GM18870 (cell line): ENCODE results near the gene RTKN2.
"Not testable (repeated sequence)": the region's sequence is repeated elsewhere in the genome, so short reads cannot be mapped to it uniquely, and the experiment has no call there.

Experiments used
- ATAC-seq: cut with Tn5 transposase; IDR thresholded peaks from one replicate; pipeline ENCODE4 v1.9.1; 2021; ENCODE audit warnings: moderate library complexity; ENCODE audit not compliant: unreplicated experiment

RTKN2 gene

DNA sequence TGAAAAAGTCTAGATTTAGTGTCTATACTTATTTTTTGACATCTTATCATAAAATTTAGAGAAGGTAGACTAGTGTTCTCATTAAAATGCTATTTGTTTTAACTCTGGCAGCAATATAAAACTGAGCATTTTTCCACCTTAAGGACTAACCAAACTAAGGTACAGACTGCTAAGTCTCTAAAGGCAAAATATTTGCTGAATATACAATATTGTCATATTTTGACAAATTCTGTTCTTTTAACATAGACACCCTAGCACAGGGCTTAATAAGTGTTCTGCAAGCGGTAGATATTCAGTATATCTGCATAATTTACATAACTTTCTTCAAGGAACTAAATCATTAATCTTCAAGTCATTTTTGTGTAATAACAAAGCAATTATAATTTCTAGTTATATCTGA, 8.6 kb downstream of the RTKN2 start:
- ATAC-seq = no peak

DNA sequence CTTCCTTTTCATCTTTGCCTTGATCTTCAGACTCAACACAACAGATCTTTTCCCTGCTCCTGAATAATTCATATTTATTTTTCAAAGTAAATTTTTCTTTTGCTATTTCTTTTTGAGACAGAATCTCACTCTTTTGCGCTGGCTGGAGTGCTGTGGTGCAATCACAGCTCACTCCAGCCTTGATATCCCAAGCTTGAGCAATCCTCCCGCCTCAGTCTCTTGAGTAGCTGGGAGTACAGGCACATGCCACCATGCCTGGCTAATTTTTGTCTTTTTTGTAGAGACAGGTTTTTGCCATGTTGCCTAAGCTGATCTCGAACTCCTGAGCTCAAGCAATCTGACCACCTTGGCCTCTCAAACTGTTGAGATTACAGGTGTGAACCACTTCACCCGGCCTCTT, 9.2 kb downstream of the RTKN2 start:
- ATAC-seq = no peak

DNA sequence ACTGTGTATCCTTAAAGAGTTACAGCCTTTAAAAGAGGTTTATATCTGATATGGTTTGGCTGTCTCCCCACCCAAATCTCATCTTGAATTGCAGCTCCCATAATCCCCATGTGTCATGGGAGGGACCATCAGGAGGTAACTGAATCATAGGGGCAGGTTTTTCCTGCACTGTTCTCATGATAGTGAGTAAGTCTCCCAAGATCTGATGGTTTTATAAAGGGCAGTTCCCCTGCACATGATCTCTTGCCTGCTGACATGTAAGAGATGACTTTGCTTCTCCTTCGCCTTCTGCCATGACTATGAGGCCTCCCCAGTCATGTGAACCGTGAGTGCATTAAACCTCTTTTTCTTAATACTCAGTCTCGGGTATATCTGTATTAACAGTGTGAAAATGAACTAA, 9.7 kb downstream of the RTKN2 start:
- ATAC-seq = no peak

DNA sequence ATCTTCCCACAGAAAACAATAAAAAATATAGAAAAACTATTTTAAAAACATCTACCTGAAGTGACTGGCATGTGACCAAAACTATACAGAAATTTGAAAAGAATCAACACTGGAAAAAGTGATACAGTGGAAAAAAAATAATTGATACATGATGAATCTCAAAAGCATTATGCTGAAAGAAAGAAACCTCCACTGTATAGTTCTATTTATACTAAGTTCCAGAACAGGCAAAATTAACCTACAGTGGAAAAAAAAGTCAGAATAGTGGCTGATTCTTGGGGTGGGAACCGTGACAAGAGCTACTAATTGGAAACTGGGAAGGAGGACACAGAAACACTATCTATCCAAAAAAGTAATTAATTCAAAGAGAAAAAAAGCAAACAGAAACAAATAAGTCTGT, 14.9 kb downstream of the RTKN2 start:
- no peak for ATAC-seq

DNA sequence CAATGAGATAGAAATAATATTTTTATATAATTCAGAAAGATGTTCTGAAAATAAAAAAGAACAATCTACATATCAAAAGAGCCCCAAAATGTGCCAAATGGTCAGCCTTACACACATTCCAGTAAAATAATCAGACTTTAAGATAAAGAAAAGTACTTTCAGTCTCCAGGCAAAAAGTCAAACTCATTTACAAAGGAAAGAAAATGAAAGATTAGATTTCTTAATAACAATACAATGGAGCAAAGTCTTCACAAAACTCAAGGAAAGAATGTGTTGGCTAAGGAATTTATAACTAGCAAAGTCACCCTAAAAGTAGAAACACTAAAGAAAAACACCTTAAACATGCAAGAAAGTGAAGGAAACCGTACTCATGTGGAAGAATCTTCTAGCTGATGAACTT, 16.6 kb downstream of the RTKN2 start:
- ATAC-seq = no peak

DNA sequence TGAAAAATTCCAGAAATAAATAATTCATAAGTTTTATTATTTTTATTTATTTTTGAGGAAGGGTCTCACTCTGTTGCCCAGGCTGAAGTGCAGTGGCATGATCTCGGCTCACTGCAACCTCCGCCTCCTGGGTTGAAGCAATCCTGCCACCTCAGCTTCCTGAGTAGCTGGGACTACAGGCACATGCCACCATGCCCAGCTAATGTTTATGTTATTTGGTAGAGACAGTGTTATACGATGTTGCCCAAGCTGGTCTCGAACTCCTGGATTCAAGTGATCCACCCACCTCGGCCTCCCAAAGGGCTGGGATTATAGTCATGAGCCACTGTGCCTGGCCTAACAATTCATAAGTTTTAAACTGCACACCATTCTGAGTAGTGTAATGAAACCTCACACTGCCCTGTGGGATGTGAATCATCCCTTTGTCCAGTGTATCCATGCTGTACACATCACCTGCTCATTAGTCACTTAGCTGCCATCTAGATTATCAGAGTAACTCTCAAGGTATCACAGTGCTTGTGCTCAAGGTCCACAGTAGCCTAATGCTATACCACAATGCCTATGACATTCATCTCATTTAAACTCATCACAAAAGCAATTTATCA, 17.9 kb downstream of the RTKN2 start:
- ATAC-seq = no peak

DNA sequence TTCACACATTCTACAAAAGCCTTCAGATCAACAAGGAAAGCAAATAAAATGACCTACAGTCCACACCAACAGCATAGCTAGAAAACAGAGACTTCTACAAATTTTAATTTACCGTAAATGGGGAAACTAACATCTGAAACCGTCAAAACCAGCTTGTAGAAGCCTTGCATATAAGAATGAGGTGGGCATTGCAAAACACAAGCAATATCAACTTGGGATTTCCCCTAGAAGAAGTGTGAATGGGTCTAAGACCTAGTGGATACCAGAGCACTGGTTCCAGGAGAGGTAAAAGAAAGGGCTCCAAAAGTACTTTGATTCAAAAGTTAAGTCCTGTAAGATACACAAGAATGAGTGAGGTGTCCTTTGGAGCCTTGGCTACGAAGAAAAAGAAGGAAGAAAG, 18.7 kb downstream of the RTKN2 start:
- ATAC-seq = no peak

DNA sequence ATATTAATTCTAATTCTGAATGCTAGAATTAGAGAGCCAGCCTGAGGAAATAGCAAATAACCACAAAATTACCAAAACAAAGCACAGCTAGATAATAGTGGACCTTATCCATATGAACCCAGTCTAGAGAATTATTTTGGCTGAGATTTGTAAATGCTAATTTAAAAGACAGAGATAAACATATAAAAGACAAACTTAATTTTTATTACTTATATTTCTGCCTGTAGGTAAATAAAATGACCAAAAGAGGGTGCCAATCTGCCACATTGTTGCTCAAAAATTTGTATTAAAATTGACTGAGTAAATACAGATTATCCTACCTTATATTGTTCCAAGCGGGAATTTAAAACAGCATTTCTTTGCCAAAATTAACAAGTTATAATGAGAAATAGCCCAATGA, 20.2 kb downstream of the RTKN2 start:
- ATAC-seq = no peak

DNA sequence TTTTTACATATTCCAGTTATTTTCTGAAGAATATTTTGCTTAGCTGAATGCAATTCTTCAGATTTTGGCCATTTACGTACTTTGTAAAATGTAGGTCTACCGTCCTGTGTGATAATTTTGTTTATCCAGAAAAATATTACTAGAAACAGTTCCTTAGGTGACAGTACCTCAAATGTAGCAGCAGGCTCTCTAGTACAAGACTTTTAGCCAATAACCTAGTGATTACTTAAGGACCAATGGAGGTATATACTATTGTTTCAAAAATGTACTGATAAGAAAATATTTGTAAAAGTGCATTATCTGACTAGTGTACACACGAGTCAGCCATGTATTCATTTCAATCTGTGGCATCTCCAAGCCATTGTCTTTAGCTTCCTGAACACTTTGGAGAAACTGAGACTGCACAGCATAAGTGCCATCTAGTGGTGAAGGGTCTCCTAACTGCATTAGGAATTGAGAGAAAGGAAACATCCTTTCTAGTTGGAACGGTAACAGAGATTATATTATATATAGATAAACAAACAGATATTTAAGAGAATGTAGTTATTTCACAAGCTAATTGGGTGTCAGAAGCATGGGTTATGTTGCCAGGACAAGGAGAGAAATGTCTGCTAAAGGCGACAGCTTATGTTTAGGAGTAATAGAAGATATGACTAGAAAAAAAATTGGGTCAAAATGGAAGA, 23.7 kb downstream of the RTKN2 start:
- ATAC-seq = peak; percentile 56

DNA sequence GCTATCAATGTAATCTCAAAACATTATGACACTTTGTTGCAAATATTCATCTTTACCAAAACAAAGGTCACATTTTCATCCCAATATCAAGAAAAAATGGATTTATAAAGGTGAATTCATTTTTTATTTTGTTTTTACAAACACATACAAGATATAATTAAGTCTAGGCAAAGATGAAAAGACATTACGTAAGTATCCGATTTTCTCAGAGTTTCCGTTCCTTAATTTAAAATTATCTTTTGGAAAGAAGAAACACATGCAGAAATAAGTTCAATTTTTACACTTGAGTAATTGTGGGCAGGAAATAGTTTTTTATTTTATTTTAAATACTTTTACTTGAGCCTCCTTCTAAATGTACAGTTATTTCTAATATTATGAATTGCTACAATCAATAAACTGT, 24.6 kb downstream of the RTKN2 start:
- ATAC-seq = no peak

DNA sequence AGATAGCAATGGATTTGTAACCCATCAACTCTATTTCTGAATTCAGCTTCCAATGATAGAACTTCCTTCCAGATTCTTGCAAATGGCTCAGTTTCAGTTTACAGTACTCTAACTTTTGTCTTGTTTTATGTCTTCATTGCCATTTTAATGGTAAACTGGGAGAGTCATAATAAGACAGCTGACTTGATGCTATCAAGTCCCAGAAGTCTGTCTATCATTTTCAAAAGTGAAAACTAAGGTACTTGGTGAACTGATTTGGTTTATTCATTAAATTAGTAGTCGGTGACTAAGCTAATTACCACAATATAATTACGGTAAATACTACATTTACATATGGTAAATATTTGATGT, 25.0 kb downstream of the RTKN2 start:
- ATAC-seq = peak; percentile 35

DNA sequence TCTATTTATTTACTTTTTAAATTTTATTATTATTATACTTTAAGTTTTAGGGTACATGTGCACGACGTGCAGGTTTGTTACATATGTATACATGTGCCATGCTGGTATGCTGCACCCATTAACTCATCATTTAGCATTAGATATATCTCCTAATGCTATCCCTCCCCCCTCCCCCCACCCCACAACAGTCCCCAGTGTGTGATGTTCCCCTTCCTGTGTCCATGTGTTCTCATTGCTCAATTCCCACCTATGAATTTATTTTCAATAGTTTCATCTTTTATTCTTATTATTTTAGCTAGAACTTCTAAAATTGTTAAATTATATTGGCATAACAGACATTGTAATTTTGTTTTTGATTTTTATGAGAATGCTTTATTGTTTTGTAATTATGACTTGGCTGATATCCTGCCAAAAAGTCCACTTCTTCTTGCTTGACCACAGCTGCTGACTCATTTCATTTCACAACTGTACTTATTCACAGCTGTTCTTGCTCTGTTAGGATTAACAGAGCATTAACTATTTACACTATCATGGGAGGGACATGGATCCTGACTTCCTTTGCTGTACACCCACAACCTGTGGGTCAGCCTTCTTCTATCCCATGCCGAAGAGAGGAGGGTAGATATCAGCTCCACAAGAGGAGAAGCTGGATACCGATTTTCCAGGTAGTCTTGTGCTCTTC, 25.5 kb downstream of the RTKN2 start:
- ATAC-seq = peak; percentile 85

DNA sequence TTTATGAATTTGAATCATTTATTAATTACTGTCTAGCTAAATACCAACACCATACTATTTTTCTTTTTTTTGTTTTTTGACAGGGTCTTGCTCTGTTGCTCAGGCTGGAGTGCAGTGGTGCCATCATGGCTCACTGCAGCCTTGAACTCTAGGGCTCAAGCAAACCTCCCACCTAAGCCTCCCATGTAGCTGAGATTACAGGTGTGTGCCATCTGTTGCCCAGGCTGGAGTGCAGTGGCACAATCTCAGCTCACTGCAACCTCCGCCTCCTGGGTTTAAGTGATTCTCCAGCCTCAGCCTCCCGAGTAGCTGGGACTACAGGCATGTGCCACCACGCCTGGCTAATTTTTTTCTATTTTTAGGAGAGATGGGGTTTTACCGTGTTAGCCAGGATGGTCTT, 27.1 kb downstream of the RTKN2 start:
- ATAC-seq = not testable (repeated sequence)

DNA sequence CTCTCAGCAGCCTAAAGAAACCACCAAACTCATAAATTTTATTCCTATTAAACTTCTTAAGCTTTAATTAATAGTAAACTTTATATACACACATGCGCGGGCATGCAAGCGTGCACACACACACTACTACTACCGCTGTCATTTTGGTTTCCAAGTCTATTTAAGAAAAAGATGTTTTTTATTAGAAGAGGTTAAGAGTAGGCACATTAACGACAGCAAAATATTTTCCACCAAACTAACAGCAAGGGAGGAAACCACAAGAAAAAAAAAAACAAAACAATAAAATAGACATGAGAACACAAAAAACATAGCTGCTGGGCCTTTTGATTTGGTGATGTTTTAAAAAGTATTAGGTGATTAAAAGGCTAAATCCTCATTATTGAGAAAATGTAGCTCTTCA, 28.6 kb downstream of the RTKN2 start:
- ATAC-seq = no peak

DNA sequence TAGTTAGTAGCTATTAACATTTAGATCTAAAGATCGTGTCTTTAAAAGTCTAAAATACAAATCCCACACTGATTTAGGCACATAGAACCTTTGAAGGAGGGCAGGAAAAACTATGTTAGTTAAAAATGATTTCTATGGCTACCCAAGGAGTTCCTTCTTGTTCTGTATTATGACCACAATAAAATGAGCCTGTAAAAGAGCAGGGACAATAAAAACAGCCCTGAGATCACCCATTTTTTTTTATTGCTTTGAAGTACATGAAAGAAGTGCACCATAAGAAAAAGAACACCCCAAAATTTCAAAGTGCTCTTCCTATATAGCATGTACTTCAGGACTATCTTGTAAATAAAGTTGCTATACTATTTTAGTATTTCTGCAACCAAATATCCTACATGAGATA, 29.8 kb downstream of the RTKN2 start:
- ATAC-seq = no peak

DNA sequence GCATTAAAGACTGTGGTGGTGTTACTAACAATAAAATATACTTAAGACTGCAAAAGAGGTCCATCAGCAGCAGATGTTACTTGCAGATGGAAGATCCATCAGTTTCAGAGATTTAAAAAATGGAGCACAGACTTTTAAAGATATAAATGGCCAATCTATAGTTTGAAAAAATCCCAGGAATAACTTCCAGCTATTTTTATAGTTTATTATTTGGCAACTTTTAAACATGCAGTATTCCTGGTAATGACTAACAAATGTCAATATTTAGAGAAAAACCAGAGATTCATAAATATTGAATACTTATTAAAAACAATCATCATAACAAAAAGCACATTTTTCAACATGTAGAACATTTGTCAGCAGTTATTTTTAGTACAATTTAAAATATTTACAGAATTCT, 30.7 kb downstream of the RTKN2 start:
- no peak for ATAC-seq

DNA sequence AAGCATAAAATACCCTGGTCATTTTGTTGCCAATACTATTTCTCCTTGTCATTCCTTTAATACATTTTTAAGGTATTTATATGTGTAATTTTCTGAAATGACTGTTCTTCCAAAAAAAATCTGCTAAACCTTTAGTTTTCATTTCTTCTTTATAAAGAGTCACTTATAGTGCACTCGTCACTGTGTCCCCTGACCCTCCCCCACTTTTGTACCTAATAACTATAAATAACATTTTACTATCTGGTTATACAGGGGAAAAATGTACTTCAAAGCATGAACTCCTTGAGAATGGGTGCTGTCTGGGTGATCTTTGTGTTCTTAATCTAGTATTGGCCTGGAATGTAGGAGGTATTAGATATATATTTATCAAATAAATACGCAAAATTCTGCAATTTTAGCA, 31.1 kb downstream of the RTKN2 start:
- ATAC-seq = no peak

DNA sequence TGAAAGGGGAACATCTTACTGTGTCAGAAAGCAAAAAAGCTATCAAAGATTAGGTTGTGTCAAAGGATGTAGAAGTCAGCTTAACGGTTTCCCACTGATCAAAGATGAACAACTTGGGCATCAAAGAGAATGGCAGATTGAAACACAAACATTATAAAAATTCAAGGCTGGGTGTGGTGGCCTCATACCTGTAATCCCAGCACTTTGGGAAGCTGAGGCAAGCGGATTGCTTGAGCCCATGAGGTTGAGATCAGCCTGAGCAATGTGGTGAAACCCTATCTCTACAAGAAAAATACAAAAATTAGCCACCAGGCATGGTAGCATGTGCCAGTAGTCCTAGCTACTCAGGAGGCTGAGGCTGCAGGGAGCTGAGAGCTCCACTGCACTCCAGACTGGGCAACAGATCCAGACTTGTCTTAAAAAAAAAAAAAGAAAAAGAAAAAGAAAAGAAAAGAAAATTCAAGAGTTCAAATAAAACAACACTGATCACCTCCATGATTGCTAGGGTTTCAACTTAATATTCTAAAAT, 34.5 kb downstream of the RTKN2 start:
- ATAC-seq = no peak

DNA sequence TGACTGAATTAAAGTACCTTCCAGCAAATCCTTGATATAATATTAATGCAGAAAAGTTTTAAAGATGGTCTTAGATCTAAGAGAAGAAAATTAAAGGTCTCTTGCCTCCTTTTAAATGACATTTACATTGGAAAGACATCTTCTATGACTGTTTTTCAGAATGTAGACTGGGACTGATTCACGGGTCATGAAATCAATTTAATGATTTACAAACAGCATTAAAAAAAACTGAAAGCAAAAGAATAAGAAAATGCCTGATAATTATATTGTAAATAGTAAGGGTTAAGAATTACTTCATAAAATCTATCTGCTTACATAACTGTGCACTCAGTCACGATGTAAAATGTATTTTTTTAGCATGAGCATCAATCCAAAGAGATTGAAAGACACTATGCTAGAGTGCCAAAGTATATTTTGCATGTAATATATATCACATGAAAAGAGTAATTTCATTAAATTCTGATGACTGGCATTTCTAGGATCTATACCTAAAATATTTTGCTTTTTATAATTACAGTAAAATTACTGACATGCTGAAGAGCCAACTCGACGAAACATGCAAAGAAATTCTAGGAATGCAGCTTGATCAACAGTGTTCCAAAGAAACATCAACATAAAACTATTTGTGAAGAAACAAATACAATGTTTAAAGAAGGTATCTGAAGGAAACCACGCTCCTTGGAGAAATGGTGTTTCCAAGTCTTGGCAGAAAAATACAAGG, 35.1 kb downstream of the RTKN2 start:
- ATAC-seq = no peak

DNA sequence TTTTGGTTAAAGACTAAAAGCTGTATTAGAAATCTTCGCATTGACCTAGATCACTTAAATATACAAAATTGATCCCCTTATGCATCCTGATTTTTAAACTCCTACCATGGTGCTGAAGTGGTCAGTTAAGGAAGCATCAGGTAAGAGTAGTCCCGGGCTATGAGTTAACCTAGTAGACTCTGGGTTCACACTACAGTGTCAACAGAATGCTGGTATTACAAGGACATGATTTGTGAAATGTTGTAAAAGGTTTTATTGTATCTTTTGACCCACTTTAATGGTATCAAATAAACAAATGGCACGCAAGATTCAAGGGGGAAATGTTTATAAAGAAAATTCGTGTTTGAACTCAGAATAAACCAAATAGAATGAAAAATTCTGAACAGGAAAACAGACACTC, 36.8 kb downstream of the RTKN2 start:
- ATAC-seq = no peak

DNA sequence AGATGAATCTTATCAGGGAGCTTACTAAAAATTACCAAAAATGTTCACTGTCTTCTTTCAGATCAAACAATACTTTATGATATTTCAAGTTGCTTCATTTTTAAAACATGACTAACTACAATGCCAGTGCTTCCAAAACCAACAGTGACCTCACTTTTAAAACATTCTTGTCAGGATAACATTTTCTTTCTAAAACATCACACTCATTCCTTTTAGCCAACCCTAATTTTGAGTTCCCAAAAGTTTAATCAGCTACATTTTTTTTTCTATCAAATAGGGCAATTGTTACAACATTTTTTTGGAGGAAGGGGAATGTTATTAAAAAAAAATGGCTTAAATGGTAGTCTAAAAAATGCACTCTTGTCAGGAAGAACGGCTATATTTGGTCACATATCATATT, 37.3 kb downstream of the RTKN2 start:
- no peak for ATAC-seq
